Measurements from ENCODE around the gene C1orf115.

C1orf115 gene

GRCh38 chr1:220690140-220691052 is at the start of gene C1orf115:
Gene C1orf115 (plus strand): TSS chr1:220690363. CDS start chr1:220690403, 40 bp downstream.
- peak; percentile 97 for TF ChIP-seq CTCF (IDR thresholded peaks at IDR 0.05; ENCODE audit: low read depth, low read length)
- peak; percentile 84 for DNase-seq
- H3K27ac ChIP-seq: peak within 1 kb of the TSS; percentile 50; the same call in 1 of the 2 replicates
- no peaks in the 10 kb centered on the region for H3K36me3 ChIP-seq
- no peaks in the 10 kb centered on the region for H3K27me3 ChIP-seq (ENCODE audit: insufficient read depth, low read depth, severe bottlenecking)
- H3K9me3 ChIP-seq (ENCODE audit: severe bottlenecking): no peaks in the 10 kb centered on the region
- H3K4me3 ChIP-seq (ENCODE audit: low read depth, low read length): peak within 1 kb of the TSS; percentile 66

- TF ChIP-seq CTCF (IDR thresholded peaks at IDR 0.05; ENCODE audit: low read depth, low read length): no peak
- DNase-seq: no peak
- peaks cover 3% of the 10 kb centered on the region for H3K9me3 ChIP-seq (ENCODE audit: severe bottlenecking)
- no peak overlapping the region for H3K4me3 ChIP-seq (ENCODE audit: low read depth, low read length)
- H3K27ac ChIP-seq: no peak overlapping the region
- no peaks in the 10 kb centered on the region for H3K27me3 ChIP-seq (ENCODE audit: insufficient read depth, low read depth, severe bottlenecking)
- H3K36me3 ChIP-seq: peaks cover 8% of the 10 kb centered on the region; the same call in 1 of the 2 replicates
Observed at GRCh38 chr1:220642285-220642684, 47.9 kb upstream of the C1orf115 start.

GRCh38 chr1:220652995-220653394 is 37.2 kb upstream of the C1orf115 start:
- H3K9me3 ChIP-seq (ENCODE audit: severe bottlenecking): no peaks in the 10 kb centered on the region
- TF ChIP-seq CTCF (IDR thresholded peaks at IDR 0.05; ENCODE audit: low read depth, low read length): no peak
- no peak overlapping the region for H3K4me3 ChIP-seq (ENCODE audit: low read depth, low read length)
- peaks cover 9% of the 10 kb centered on the region for H3K36me3 ChIP-seq
- DNase-seq: peak; percentile 88
- no peak overlapping the region for H3K27ac ChIP-seq
- H3K27me3 ChIP-seq (ENCODE audit: insufficient read depth, low read depth, severe bottlenecking): no peaks in the 10 kb centered on the region

GRCh38 chr1:220655509-220655908 is 34.7 kb upstream of the C1orf115 start:
- Histone ChIP-seq H3K27me3 (ENCODE audit: insufficient read depth, low read depth, severe bottlenecking) (no peaks in the 10 kb centered on the region), H3K27ac (no peak overlapping the region), H3K4me3 (ENCODE audit: low read depth, low read length) (no peak overlapping the region), H3K9me3 (ENCODE audit: severe bottlenecking) (no peaks in the 10 kb centered on the region), H3K36me3 (peaks cover 12% of the 10 kb centered on the region)
- TF ChIP-seq CTCF (IDR thresholded peaks at IDR 0.05; ENCODE audit: low read depth, low read length): no peak
- no peak for DNase-seq

- H3K9me3 ChIP-seq (ENCODE audit: severe bottlenecking): no peaks in the 10 kb centered on the region
- no peak overlapping the region for H3K4me3 ChIP-seq (ENCODE audit: low read depth, low read length)
- H3K36me3 ChIP-seq: peaks cover 12% of the 10 kb centered on the region
- H3K27ac ChIP-seq: no peak overlapping the region
- DNase-seq: no peak
- TF ChIP-seq CTCF (IDR thresholded peaks at IDR 0.05; ENCODE audit: low read depth, low read length): no peak
- no peaks in the 10 kb centered on the region for H3K27me3 ChIP-seq (ENCODE audit: insufficient read depth, low read depth, severe bottlenecking)
Observed at GRCh38 chr1:220655961-220656740, 34.0 kb upstream of the C1orf115 start.
